Keratinocyte (primary cell): ENCODE measurements around the gene DHRS11. TPM values are rescaled to one million over a fixed set of nuclear protein-coding genes. Genes with fewer than 3 reads are reported as not detected.
A peak's percentile ranks its signal among the peaks of the same experiment; 100 is the strongest.

Experiments
- DNase-seq: peaks from one replicate; pipeline ENCODE4 v3.0.0-alpha.2; 2011; ENCODE audit warnings: low read depth, missing footprints, low spot score
- FAIRE-seq: peaks from 2 replicates; lab custom pipeline; 2011; peaks lifted over from hg19 to GRCh38; lab: Jason Lieb, UNC
- H2AFZ ChIP-seq: 2 replicates; pipeline ENCODE4 v1.6.0; 2012; ENCODE audit warnings: low read length, control low read depth, inconsistent platforms; ENCODE audit not compliant: control insufficient read depth
- H3K27ac ChIP-seq: 2 replicates; pipeline ENCODE4 v1.5.1; 2011; ENCODE audit warnings: low read length; ENCODE audit not compliant: control insufficient read depth, insufficient read depth
- H3K27me3 ChIP-seq: 3 replicates; pipeline ENCODE4 v1.6.0; 2011; ENCODE audit warnings: low read length; ENCODE audit not compliant: control insufficient read depth, insufficient read depth; ENCODE audit errors: extremely low read depth
- H3K36me3 ChIP-seq, 2 experiments: 2 replicates in 1 of 2; 3 replicates in 1 of 2; pipeline ENCODE4 v1.5.1; 2011; ENCODE audit warnings: low read length in 2 of 2, mild to moderate bottlenecking in 1 of 2; ENCODE audit not compliant: control insufficient read depth in 2 of 2, insufficient read depth in 2 of 2; ENCODE audit errors: extremely low read depth in 1 of 2
- H3K4me1 ChIP-seq: 3 replicates; pipeline ENCODE4 v1.5.1; 2011; ENCODE audit warnings: low read length; ENCODE audit not compliant: control insufficient read depth, insufficient read depth; ENCODE audit errors: extremely low read depth
- H3K4me2 ChIP-seq: 3 replicates; pipeline ENCODE4 v1.6.0; 2011; ENCODE audit warnings: low read depth, low read length; ENCODE audit not compliant: control insufficient read depth, insufficient read depth; ENCODE audit errors: extremely low read depth
- H3K4me3 ChIP-seq, 3 experiments: fragments of 200-600 bp in 1 of 3; sonication (generic) in 1 of 3; 2 replicates in 2 of 3; 3 replicates in 1 of 3; pipeline ENCODE4 v1.5.1; 2011 to 2016; ENCODE audit warnings: low read length in 3 of 3, mild to moderate bottlenecking in 3 of 3, control low read depth in 2 of 3, inconsistent platforms in 1 of 3, low read depth in 1 of 3, mixed read lengths in 1 of 3, mixed run types in 1 of 3, moderate library complexity in 1 of 3; ENCODE audit not compliant: control insufficient read depth in 2 of 3, insufficient read depth in 2 of 3; ENCODE audit errors: extremely low read depth in 1 of 3
- H3K79me2 ChIP-seq: 2 replicates; pipeline ENCODE4 v1.6.0; 2012; ENCODE audit warnings: low read length; ENCODE audit not compliant: control insufficient read depth, insufficient read depth
- H3K9ac ChIP-seq: 3 replicates; pipeline ENCODE4 v1.6.0; 2011; ENCODE audit warnings: low read length; ENCODE audit not compliant: control insufficient read depth, insufficient read depth; ENCODE audit errors: extremely low read depth
- H3K9me1 ChIP-seq: 3 replicates; pipeline ENCODE4 v1.6.0; 2011; ENCODE audit warnings: low read length; ENCODE audit not compliant: control insufficient read depth, insufficient read depth; ENCODE audit errors: extremely low read depth
- H3K9me3 ChIP-seq: 2 replicates; pipeline ENCODE4 v1.5.1; 2012; ENCODE audit warnings: low read depth, low read length; ENCODE audit not compliant: control insufficient read depth
- H4K20me1 ChIP-seq: 3 replicates; pipeline ENCODE4 v1.6.0; 2011; ENCODE audit warnings: low read length; ENCODE audit not compliant: control insufficient read depth, insufficient read depth; ENCODE audit errors: extremely low read depth
- EZH2 ChIP-seq: IDR thresholded peaks from one replicate; pipeline ENCODE4 v1.6.1; 2012; ENCODE audit warnings: inconsistent platforms, mild to moderate bottlenecking, low read length, moderate library complexity
- dilution Hi-C: fragments of 300-500 bp; cut with MboI; formaldehyde crosslinking; loops from one replicate; pipeline ENCODE4 v1.7.0; 2020; ENCODE audit warnings: low sequenced_read_pairs; ENCODE audit not compliant: extremely low pct_ligation_motif_present
- polyA plus RNA-seq, 5 experiments: library from polyadenylated mRNA; depleted of rRNA in 3 of 5; stranded (reverse) in 3 of 5; stranded (forward) in 1 of 5; unstranded in 1 of 5; fragments of >200 nt; gene quantifications; 1 replicate in 1 of 5; 2 replicates in 3 of 5; 3 replicates in 1 of 5; pipeline versions ENCODE4 v1.2.1 to v1.2.3, GENCODE V29; 2011 to 2012; ENCODE audit warnings: missing spikeins in 2 of 5, low read depth in 1 of 5, low replicate concordance in 1 of 5
- TF ChIP-seq, protein P1 (sequence below), 3 experiments: IDR thresholded peaks in 1 of 3; conservative IDR thresholded peaks in 1 of 3; optimal IDR thresholded peaks in 1 of 3; 2 replicates in 2 of 3; 3 replicates in 1 of 3; pipeline versions ENCODE3 to v1.5.1; 2011; ENCODE audit warnings: low read length in 3 of 3, mild to moderate bottlenecking in 3 of 3, moderate library complexity in 2 of 3, control low read depth in 1 of 3, inconsistent platforms in 1 of 3; ENCODE audit not compliant: insufficient read depth in 2 of 3; ENCODE audit errors: extremely low read depth in 1 of 3

The DHRS11 gene
- polyA plus RNA-seq, 1 donor (not counting 4 experiments of a cell fraction or from before 2014, with no cell fraction given): 11.0 TPM

DNA sequence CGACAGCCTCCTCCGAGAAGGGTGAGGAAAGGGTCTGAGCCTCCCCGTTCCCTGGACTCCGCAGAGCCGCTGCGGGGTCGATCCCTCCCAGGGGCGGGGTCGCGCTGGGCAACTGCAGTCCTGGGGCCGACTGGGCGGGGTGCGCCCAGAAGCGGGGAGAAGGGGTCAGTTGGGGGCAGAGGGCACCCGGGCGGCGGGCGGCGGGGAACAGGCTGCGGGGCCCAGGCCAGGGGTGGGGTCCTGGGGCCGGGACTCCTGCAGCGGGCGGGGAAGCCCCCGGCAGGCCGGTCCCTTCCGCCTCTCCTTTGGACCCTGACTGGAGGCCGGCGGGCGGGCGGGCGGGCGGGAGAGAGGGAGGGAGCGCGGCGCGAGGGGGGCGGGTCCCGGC lies 46.6 kb upstream of the DHRS11 start:
- FAIRE-seq: no peak

DNA sequence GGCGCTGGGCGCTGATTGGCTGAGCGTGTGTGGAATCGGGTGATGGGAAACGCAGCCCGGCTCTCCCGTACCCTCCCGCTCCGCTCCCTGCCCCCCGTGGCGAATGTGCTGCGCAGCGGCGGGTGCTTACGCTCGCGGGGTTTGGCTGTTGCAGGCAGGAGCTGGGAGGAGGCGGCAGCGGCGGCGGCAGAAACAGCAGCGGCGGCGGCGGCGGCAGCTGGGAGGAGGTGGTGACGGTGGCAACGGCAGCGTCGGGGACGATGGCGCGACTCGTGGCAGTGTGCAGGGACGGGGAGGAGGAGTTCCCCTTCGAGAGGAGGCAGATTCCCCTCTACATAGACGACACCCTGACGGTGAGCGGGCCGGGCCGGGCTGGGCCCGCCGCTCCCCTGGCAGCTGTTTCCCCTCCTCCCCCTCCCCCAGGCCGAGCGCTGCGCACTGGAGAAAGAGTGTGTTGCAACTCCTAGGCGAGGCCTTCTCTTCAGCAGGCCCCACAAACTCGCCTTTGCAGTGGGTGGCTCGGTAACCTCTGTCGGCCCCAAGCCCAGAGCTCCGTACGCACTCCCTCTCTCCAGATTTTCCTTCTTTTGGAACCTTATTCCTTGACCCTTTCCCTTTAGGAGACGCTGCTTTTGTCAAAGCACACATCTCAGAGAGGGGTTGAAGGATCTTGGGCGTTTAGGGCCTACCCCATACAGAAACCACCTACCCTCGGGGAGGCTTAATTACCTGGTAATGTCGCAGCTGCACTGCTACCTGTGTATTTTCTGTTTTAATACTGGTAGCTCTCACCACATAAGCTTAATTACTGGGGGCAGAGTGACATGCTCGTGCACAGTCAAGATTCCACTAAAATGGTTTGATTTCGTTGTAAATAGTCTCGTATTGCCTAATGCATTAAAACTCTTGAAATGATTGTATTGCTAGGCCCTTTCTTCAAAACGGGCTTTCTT lies 45.9 kb upstream of the DHRS11 start:
- peak overlapping the region; percentile 86 to 98 (median 92) for H3K4me3 ChIP-seq
- FAIRE-seq: no peak
- peaks cover 21% of the 10 kb centered on the region for H3K4me1 ChIP-seq
- peaks cover 4 to 6% of the 10 kb centered on the region in 2 experiments for H3K36me3 ChIP-seq
- no peaks in the 10 kb centered on the region for H3K27me3 ChIP-seq
- dilution Hi-C loops: no loop called here
- peaks cover 6% of the 10 kb centered on the region for H4K20me1 ChIP-seq
- peak overlapping the region; percentile 57 for H2AFZ ChIP-seq
- no peaks in the 10 kb centered on the region for H3K9me3 ChIP-seq
- peak overlapping the region; percentile 89 for H3K27ac ChIP-seq
- peak overlapping the region; percentile 93 for H3K9ac ChIP-seq
- H3K79me2 ChIP-seq: peaks cover 75% of the 10 kb centered on the region
- peak overlapping the region; percentile 91 for H3K4me2 ChIP-seq
- no peaks in the 10 kb centered on the region for H3K9me1 ChIP-seq
- TF ChIP-seq, protein P1, sequence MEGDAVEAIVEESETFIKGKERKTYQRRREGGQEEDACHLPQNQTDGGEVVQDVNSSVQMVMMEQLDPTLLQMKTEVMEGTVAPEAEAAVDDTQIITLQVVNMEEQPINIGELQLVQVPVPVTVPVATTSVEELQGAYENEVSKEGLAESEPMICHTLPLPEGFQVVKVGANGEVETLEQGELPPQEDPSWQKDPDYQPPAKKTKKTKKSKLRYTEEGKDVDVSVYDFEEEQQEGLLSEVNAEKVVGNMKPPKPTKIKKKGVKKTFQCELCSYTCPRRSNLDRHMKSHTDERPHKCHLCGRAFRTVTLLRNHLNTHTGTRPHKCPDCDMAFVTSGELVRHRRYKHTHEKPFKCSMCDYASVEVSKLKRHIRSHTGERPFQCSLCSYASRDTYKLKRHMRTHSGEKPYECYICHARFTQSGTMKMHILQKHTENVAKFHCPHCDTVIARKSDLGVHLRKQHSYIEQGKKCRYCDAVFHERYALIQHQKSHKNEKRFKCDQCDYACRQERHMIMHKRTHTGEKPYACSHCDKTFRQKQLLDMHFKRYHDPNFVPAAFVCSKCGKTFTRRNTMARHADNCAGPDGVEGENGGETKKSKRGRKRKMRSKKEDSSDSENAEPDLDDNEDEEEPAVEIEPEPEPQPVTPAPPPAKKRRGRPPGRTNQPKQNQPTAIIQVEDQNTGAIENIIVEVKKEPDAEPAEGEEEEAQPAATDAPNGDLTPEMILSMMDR (optimal IDR thresholded peaks at IDR 0.05 in 1 of 3, IDR thresholded peaks at IDR 0.05 in 1 of 3, conservative IDR thresholded peaks at IDR 0.05 in 1 of 3; ENCODE audit: extremely low read depth in 1 of 3, insufficient read depth in 2 of 3, low read length in 3 of 3): peak in 1 of 3 experiments; percentile 3
- TF ChIP-seq EZH2: no peak
- no peak for DNase-seq

More for the DNA sequence above, 46.6 kb upstream of the DHRS11 start:
- peaks cover 71% of the 10 kb centered on the region for H3K79me2 ChIP-seq
- H3K36me3 ChIP-seq: peaks cover 2 to 6% of the 10 kb centered on the region in 2 experiments
- no peaks in the 10 kb centered on the region for H3K9me3 ChIP-seq
- no peak for DNase-seq
- no peak for TF ChIP-seq EZH2
- TF ChIP-seq, protein P1 (optimal IDR thresholded peaks at IDR 0.05 in 1 of 3, IDR thresholded peaks at IDR 0.05 in 1 of 3, conservative IDR thresholded peaks at IDR 0.05 in 1 of 3; ENCODE audit: extremely low read depth in 1 of 3, insufficient read depth in 2 of 3, low read length in 3 of 3): no peak
- no peaks in the 10 kb centered on the region for H3K9me1 ChIP-seq
- H2AFZ ChIP-seq: peak overlapping the region; percentile 82
- H3K27ac ChIP-seq: peak overlapping the region; percentile 96
- dilution Hi-C loops: no loop called here
- H3K4me2 ChIP-seq: peak overlapping the region; percentile 32
- H4K20me1 ChIP-seq: peaks cover 5% of the 10 kb centered on the region
- peak overlapping the region; percentile 95 to 98 (median 97) for H3K4me3 ChIP-seq
- H3K4me1 ChIP-seq: peaks cover 21% of the 10 kb centered on the region
- H3K9ac ChIP-seq: peak overlapping the region; percentile 99
- H3K27me3 ChIP-seq: no peaks in the 10 kb centered on the region
